Left renal pelvis (tissue), 4 donors: Measurements from ENCODE around the gene ADK. TPM values are rescaled to one million over a fixed set of nuclear protein-coding genes. Genes with fewer than 3 reads are reported as not detected.
"Not testable (repeated sequence)": the region's sequence is repeated elsewhere in the genome, so short reads cannot be mapped to it uniquely, and the experiment has no call there.

ENCODE experiments used
- DNase-seq, 4 donors: peaks; one replicate each; pipeline ENCODE4 v3.0.0-alpha.2; 2013; ENCODE audit warnings: low read depth in 4 of 4, low spot score in 3 of 4
- polyA plus RNA-seq, 4 donors: library from polyadenylated mRNA; unstranded; fragments of 120-200 nt; gene quantifications; one replicate each; pipeline ENCODE4 v1.2.1, GENCODE V29; 2013; ENCODE audit not compliant: insufficient read length in 4 of 4

The ADK gene
- 10 to 100 TPM; 21.9 to 38.2 (median 30.0) TPM for polyA plus RNA-seq

DNA sequence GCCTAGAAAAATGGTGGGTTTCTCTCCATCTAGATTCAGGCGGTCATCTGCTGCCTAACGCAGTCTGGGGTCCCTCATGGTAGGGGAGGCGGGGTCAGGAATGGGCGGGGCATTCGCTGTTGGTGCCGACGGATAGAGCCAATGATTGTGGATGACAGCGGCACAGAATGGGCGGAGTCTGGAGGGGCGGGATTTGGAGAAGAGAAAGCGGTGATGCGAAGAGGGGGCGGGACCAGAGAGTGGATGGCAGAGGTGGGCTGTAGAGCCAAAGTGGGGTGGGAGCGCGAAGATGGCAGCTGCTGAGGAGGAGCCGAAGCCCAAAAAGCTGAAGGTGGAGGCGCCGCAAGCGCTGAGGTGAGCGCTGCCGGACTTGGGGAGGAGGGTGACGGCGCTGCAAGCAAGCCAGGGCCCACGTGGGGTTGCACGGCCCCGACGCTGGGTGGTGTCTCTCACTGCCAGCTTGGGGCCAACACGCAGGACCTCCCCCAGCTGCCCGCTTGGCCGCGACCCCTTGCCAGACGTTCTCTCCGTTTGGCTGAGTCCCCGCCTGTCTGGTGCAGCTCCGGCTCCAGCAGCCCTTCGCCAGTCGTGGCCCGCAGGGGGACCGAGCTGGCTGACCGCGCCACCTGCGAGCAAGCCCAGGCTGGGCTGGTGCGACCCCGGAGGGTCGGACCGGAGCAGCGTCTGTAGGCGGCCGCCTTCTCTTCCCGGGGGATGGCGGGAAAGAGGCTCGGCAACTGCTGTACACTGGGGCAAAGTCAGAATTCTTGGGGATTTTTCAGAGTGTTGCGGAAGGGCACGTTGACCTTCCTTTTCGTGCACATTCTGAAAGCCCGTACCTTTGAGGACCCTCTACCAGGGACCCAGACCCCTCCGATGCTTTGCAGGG lies at the start of gene ADK:
Gene ADK, plus strand, starts transcription at position 232 of the 889 bp plus-strand sequence. Its CDS starts 58 bp downstream, at position 290.
- DNase-seq: peak; percentile 99

- DNase-seq: no peak
Observed at GRCh38 chr10:74103560-74104258, 47.3 kb upstream of the ADK start.

DNA sequence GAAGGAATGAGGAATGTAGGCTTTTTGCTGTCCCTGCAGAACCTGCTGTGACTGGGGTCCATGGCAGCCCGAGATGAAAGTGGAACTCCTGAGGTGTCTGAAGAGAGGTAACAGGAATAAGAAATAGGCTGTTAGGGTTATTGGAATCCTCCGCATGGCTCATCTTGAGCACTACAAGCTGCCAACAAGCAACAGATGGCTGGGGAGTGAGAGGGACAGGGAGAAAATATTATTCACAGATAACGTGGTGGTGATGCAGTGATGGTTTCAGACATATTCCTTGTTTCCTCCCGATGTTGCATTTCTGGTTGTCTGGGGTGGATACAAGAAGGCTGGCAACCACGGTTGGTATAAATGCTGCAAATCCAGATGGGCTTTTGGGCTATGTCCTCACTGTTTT lies 46.5 kb upstream of the ADK start:
- DNase-seq: no peak

DNA sequence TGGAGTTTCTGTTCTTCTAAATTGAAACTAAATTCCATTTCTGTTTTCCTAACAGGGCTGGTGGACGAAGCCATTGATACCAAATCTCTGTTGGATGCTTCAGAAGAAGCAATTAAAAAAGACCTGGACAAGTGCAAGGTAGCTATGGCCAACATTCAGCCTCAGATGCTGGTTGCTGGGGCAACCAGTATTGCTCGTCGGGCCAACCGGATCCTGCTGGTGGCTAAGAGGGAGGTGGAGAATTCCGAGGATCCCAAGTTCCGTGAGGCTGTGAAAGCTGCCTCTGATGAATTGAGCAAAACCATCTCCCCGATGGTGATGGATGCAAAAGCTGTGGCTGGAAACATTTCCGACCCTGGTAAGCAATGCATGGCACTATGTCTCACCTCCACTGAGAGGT lies 46.0 kb upstream of the ADK start:
- no peak for DNase-seq

DNA sequence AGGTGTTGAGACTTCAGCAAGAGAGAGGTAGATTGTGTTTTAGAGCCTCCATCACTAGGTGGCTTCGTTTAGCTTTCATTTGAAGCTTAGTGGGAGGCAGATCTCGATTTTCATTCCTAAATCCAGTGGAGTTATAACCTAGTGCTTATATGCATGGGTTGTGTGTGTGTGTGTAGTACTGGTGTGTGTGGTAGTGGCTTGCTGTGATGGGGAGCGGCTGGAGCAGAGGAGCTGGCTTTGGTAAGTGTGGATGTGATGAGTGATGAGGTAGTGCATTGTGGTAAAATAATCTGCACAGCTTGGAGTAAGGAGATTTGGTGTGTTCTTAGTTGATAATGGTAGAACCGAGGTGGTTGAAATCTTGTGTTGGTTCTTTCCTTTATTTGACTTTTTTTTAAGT lies 43.6 kb upstream of the ADK start:
- DNase-seq: no peak

DNA sequence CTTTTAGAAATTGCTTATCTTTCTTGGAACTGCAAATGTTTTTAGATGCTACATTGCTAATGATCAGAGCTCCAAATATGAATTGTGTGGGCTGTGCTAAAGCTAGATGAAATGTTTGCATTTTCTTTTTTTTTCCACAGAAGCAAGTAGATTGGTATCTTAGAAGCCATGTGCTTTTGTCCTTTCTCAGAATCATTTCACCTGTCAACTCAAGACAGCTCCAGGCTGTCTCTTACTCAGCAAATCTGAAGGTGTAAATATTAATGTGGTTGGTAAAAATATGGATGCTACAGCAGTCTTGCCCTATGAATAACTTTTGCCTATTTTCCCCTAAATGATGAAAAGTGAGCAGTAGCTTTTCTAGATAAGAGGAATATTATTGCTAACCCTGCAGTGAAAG lies 41.6 kb upstream of the ADK start:
- DNase-seq: no peak

DNA sequence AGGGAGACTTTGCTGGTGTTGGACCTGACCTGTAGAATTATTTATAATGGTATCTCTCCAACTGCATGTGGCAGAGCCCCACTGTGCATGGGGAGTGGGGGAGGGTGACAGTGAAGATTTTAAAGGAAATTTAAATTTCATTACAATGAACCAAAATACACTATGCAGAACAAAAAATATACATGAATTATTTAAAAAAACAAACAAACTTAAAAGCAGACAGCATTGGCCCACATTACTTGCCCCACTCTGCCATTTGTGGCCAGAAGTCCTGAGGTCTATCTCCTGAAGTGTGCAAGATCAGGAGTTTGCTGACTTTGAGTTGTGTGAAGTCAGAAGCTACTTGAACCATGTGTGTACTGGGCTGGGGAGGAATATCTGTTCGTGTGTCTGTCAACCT lies 40.9 kb upstream of the ADK start:
- DNase-seq: no peak

DNA sequence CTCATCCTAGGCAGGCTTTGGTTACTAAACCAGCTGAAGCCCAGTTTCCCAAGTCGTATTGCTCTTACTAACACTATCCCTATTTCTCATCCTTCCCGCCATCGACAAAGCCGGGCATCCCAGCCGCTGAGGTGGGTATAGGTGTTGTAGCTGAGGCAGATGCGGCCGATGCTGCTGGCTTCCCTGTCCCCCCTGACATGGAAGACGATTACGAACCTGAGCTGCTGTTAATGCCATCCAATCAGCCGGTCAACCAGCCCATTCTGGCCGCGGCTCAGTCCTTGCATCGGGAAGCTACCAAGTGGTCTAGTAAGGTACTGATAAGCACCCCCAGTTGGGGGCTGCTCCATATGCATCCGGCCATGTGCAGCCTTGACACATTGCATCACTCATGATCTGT lies 39.2 kb upstream of the ADK start:
- DNase-seq: no peak

DNA sequence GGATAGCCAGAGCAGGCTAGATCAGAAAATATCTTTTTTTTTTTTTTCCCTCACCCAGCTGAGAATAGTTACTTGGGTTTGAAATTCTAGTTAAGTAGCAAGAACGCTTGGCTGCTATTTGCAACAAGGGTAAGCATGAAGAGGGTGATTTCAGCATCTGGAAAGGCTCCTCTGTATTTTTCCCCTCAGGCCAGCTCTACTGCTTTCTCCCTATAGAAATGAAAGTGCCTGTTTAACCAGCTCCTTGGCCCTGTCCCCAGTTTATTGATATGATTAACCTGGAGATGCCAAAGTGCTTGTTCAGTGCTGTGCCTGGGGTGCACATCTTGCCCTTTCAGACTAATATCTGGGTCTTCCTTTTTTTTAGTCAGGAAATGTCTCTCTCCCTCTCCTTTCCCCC lies 37.5 kb upstream of the ADK start:
- DNase-seq: no peak

- DNase-seq: no peak
Observed at GRCh38 chr10:74114041-74114448, 37.0 kb upstream of the ADK start.

DNA sequence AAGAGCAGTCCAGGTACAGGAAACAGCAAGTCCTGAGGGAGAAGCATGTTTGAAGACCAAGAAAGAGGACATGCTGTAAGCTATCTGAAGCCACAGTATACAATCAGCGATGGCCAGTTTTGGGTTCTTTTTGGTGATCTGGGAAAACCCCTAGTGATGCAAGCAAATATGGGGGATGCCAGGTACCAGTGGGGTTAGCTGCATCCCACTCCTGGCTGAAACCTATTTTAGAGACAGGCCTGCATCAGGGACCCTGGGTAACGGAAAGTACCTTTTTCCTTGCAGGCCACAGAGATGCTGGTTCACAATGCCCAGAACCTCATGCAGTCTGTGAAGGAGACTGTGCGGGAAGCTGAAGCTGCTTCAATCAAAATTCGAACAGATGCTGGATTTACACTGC lies 33.3 kb upstream of the ADK start:
- DNase-seq: no peak

GRCh38 chr10:74118804-74119203 lies 32.2 kb upstream of the ADK start:
- no peak for DNase-seq

- no peak for DNase-seq
Observed at GRCh38 chr10:74120911-74121310, 30.1 kb upstream of the ADK start.

- no peak for DNase-seq
Observed at GRCh38 chr10:74121368-74121767, 29.7 kb upstream of the ADK start.

DNA sequence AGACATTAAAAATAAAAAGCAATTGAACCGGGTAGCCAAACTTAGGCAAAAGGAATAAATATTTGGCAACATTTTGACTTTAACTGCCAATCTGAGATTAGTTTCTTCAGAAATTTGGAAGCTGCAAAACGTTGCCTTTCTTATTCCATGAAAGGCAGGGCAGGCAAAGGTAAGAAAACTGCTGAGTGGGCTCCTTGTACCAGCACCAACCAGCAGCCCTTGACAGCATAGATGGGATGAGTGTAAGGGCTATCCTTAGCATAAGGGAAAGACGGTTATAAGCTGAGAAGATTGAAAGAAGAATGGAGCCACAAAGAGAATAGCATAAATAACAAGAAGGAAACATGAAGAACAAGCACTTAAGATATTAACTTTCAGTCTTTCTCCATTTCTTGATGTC lies 29.0 kb upstream of the ADK start:
- no peak for DNase-seq

- no peak for DNase-seq
Observed at GRCh38 chr10:74123081-74123480, 27.9 kb upstream of the ADK start.

GRCh38 chr10:74133923-74134820 lies 16.8 kb upstream of the ADK start:
- DNase-seq: no peak

- no peak for DNase-seq
Observed at GRCh38 chr10:74135452-74135851, 15.6 kb upstream of the ADK start.

GRCh38 chr10:74137992-74138391 lies 13.0 kb upstream of the ADK start:
- no peak for DNase-seq

DNA sequence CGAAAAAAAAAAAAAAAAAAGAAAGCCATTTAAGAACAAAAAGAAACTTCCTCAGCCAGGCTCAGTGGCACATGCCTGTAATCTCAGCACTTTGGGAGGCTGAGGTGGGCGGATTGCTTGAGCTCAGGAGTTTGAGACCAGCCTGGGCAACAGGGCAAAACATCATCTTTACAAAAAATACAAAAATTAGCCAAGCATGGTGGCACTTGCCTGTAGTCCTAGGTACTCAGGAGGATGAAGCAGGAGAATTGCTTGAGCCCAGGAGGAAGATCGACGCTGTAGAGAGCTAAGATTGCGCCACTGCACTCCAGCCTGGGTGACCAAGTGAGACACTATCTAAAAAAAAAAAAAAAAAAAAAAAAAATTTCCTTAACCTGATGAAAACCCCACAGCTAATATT lies 12.4 kb upstream of the ADK start:
- not testable (repeated sequence) for DNase-seq

DNA sequence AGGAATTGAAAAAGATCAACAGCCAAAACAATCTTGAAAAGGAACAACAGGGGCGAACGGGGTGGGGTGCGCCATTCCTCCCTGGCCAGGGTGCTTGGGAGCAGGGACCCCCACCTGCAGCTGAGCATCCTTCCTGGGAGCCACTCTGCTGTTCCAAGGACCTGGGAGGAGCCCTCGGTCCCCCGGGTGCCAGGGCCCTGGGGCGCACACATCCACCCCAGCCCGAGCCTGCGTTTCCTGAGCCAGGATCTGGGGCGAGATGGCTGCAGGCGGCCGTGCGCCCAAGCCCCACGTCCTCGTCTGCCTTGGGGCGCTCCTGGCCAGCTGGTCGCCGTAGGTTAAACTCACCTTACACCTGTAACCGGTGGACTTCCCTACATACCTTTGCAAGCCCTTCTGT lies 11.0 kb upstream of the ADK start:
- no peak for DNase-seq
